Activated CD8-positive, alpha-beta memory T cell treated with anti-CD3 and anti-CD28 coated beads, Interleukin-2, amount 50 U/mL, for 1 hour (primary cell): ENCODE measurements around the gene CNTNAP5.

ENCODE experiments used
- DNase-seq: peaks from one replicate; pipeline ENCODE4 v3.0.0-alpha.2; 2020; ENCODE audit errors: extremely low read depth

CNTNAP5 gene

GRCh38 chr2:124159166-124159565 is 134.1 kb downstream of the CNTNAP5 start:
- DNase-seq = no peak

- DNase-seq = no peak
Measured at GRCh38 chr2:124161542-124161941, 136.5 kb downstream of the CNTNAP5 start.

GRCh38 chr2:124162256-124162655 is 137.2 kb downstream of the CNTNAP5 start:
- no peak for DNase-seq

- no peak for DNase-seq
Measured at GRCh38 chr2:124163840-124164239, 138.8 kb downstream of the CNTNAP5 start.

GRCh38 chr2:124165698-124166097 is 140.6 kb downstream of the CNTNAP5 start:
- DNase-seq = no peak

- no peak for DNase-seq
Measured at GRCh38 chr2:124171472-124172063, 146.5 kb downstream of the CNTNAP5 start.

GRCh38 chr2:124178719-124179118 is 153.6 kb downstream of the CNTNAP5 start:
- DNase-seq = no peak

- no peak for DNase-seq
Measured at GRCh38 chr2:124180635-124181034, 155.5 kb downstream of the CNTNAP5 start.

- DNase-seq = no peak
Measured at GRCh38 chr2:124186801-124187200, 161.7 kb downstream of the CNTNAP5 start.

- no peak for DNase-seq
Measured at GRCh38 chr2:124187948-124188347, 162.9 kb downstream of the CNTNAP5 start.

GRCh38 chr2:124193706-124194105 is 168.6 kb downstream of the CNTNAP5 start:
- DNase-seq = no peak

- no peak for DNase-seq
Measured at GRCh38 chr2:124201713-124202112, 176.6 kb downstream of the CNTNAP5 start.

- no peak for DNase-seq
Measured at GRCh38 chr2:124209441-124209840, 184.4 kb downstream of the CNTNAP5 start.

GRCh38 chr2:124211461-124211860 is 186.4 kb downstream of the CNTNAP5 start:
- DNase-seq = no peak

- no peak for DNase-seq
Measured at GRCh38 chr2:124213977-124214587, 189.0 kb downstream of the CNTNAP5 start.

GRCh38 chr2:124246170-124246569 is 221.1 kb downstream of the CNTNAP5 start:
- DNase-seq = no peak

GRCh38 chr2:124248386-124248785 is 223.3 kb downstream of the CNTNAP5 start:
- DNase-seq = no peak

- no peak for DNase-seq
Measured at GRCh38 chr2:124250433-124250832, 225.3 kb downstream of the CNTNAP5 start.

GRCh38 chr2:124254621-124255020 is 229.5 kb downstream of the CNTNAP5 start:
- DNase-seq = no peak

- DNase-seq = no peak
Measured at GRCh38 chr2:124257120-124257519, 232.0 kb downstream of the CNTNAP5 start.

- no peak for DNase-seq
Measured at GRCh38 chr2:124258140-124258880, 233.2 kb downstream of the CNTNAP5 start.

GRCh38 chr2:124261456-124261855 is 236.4 kb downstream of the CNTNAP5 start:
- no peak for DNase-seq

- DNase-seq = no peak
Measured at GRCh38 chr2:124264551-124265091, 239.5 kb downstream of the CNTNAP5 start.
